ENCODE data around the gene ZNF496. TPM values are rescaled to one million over a fixed set of nuclear protein-coding genes. Genes with fewer than 3 reads are reported as not detected.

Gene ZNF496
- total RNA-seq = 20.4 and 22.8 TPM in 2 replicates

DNA sequence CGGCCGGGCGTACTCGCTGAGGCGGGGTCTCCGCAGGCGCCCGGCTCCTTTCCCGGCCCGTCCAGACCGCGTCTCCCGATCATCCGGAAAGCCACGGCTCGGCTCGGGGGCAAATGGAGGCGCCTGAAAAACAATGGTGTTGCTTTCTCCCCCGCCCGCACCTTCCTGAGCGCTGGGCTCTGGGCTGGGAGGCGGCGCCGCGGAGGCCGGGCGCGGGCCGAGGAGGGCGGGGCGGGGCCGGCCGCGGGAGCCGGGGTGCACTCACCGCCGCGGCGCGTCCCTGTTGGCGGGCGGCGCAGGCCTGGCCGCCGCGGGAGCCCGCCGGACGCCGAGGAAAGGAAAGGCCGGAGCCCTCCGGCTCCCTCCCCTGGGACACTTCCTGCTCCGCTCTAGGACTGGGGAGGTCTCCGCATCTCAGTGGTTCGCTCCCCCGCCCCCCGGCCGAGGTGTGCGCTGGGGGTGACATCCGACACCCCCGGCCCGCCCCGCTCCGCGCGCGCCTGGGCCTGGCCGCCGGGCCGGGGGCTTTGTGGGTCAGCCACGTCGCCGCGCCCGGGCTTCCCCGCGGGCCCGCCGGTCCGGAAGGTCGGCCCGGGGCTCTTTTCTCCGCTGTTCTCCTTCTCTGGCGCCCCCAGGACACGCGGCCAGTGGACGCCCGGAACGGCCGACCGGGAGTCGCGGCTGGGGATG, at the start of gene ZNF496:
Gene ZNF496, minus strand, starts transcription at position 343 of the 690 bp plus-strand sequence. CDS start 2,289 bp downstream, outside the sequence.

GRCh38 chr1:247255772-247256171, 75.9 kb downstream of the ZNF496 start, which contains the start of gene VN1R5:
VN1R5 (plus strand) TSS chr1:247256072.

Other genes starting within 250 kb of the ZNF496 start
- gene ZNF669, start 227.5 kb downstream of the ZNF496 start, total RNA-seq = 11.8 and 17.3 TPM in 2 replicates
- 90.1 and 93.8 TPM in 2 replicates for gene ZNF124, start 159.8 kb downstream of the ZNF496 start, total RNA-seq
- not detected in 2 replicates for gene VN1R5, start 75.8 kb downstream of the ZNF496 start, total RNA-seq
- not detected in 2 replicates for gene NLRP3, start 84.3 kb upstream of the ZNF496 start, total RNA-seq
- not detected in 2 replicates for gene OR2B11, start 126.2 kb upstream of the ZNF496 start, total RNA-seq
- not detected in 2 replicates for gene OR2C3, start 204.6 kb upstream of the ZNF496 start, total RNA-seq
- 0.11 TPM in 1 of 2 replicates, not detected in the other for gene GCSAML, start 217.3 kb upstream of the ZNF496 start, total RNA-seq

Data from dermis lymphatic vessel endothelial cell (primary cell).